Stimulated activated CD4-positive, alpha-beta T cell treated with anti-CD3 and anti-CD28 coated beads, Interleukin-4, amount 100 ng/mL, for 24 hours (primary cell): Measurements from ENCODE around the gene MDC1.
A peak's percentile ranks its signal among the peaks of the same experiment; 100 is the strongest.
"Not testable (repeated sequence)": the region's sequence is repeated elsewhere in the genome, so short reads cannot be mapped to it uniquely, and the experiment has no call there.

ENCODE experiments used
- DNase-seq: peaks from one replicate; pipeline ENCODE4 v3.0.0-alpha.2; 2020

The MDC1 gene, protein sequence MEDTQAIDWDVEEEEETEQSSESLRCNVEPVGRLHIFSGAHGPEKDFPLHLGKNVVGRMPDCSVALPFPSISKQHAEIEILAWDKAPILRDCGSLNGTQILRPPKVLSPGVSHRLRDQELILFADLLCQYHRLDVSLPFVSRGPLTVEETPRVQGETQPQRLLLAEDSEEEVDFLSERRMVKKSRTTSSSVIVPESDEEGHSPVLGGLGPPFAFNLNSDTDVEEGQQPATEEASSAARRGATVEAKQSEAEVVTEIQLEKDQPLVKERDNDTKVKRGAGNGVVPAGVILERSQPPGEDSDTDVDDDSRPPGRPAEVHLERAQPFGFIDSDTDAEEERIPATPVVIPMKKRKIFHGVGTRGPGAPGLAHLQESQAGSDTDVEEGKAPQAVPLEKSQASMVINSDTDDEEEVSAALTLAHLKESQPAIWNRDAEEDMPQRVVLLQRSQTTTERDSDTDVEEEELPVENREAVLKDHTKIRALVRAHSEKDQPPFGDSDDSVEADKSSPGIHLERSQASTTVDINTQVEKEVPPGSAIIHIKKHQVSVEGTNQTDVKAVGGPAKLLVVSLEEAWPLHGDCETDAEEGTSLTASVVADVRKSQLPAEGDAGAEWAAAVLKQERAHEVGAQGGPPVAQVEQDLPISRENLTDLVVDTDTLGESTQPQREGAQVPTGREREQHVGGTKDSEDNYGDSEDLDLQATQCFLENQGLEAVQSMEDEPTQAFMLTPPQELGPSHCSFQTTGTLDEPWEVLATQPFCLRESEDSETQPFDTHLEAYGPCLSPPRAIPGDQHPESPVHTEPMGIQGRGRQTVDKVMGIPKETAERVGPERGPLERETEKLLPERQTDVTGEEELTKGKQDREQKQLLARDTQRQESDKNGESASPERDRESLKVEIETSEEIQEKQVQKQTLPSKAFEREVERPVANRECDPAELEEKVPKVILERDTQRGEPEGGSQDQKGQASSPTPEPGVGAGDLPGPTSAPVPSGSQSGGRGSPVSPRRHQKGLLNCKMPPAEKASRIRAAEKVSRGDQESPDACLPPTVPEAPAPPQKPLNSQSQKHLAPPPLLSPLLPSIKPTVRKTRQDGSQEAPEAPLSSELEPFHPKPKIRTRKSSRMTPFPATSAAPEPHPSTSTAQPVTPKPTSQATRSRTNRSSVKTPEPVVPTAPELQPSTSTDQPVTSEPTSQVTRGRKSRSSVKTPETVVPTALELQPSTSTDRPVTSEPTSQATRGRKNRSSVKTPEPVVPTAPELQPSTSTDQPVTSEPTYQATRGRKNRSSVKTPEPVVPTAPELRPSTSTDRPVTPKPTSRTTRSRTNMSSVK (N-terminal part only)

GRCh38 chr6:30717129-30717844 is at the start of gene MDC1:
TSS of gene MDC1 (minus strand) at chr6:30717281. CDS start at chr6:30715175, 2,106 bp downstream.
- DNase-seq, result peak; percentile 99

GRCh38 chr6:30766461-30767157 is 49.5 kb upstream of the MDC1 start:
- DNase-seq, result no peak

DNA sequence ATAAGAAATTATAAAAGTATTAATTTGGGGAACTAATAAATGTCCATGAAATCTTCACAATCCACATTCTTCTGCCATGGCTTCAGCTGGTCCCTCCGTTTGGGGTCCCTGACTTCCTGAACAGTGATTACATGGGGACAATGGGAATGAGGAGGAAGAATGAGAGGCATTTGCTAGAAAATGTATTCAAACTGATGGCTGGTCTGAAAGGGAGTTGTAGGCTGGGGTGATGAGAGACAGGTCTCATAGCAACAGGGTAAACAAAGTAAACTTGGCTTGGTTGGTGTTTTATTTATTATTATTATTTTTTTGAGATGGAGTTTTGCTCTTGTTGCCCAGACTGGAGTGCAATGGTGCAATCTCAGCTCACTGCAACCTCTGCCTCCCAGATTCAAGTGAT is 48.4 kb upstream of the MDC1 start:
- not testable (repeated sequence) for DNase-seq

GRCh38 chr6:30764490-30765043 is 47.5 kb upstream of the MDC1 start:
- DNase-seq, result not testable (repeated sequence)

GRCh38 chr6:30763618-30764489 is 46.8 kb upstream of the MDC1 start:
- DNase-seq, result no peak

GRCh38 chr6:30763155-30763617 is 46.1 kb upstream of the MDC1 start:
- no peak for DNase-seq

DNA sequence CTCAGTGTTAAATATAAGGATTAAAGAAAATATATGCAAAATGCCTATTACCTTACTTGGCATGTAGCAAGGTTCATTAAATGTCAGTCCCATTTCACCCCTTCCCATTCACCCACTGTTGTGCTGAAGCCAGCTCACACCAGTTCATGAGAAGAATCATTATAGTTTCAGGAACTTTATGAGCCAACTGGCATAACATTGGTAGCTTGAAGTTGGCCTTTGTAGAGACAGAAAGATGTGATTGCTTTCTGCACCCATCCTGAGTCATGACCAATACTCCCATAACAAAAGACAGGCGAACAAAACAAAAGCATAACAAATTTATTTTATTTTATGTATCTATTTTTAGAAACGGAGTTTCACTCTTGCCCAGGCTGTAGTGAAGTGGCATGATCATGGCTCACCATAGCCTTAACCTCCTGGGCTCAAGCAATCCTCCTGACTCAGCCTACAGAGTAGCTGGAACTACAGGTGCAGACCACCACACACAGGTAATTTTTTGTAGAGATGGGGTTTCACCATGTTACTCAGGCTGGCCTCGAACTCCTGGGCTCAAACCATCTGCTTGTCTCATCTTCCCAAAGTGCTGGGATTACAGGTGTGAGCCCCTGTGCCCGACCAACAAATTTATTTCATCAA is 44.8 kb upstream of the MDC1 start:
- no peak for DNase-seq

GRCh38 chr6:30760549-30760948 is 43.5 kb upstream of the MDC1 start:
- no peak for DNase-seq

DNA sequence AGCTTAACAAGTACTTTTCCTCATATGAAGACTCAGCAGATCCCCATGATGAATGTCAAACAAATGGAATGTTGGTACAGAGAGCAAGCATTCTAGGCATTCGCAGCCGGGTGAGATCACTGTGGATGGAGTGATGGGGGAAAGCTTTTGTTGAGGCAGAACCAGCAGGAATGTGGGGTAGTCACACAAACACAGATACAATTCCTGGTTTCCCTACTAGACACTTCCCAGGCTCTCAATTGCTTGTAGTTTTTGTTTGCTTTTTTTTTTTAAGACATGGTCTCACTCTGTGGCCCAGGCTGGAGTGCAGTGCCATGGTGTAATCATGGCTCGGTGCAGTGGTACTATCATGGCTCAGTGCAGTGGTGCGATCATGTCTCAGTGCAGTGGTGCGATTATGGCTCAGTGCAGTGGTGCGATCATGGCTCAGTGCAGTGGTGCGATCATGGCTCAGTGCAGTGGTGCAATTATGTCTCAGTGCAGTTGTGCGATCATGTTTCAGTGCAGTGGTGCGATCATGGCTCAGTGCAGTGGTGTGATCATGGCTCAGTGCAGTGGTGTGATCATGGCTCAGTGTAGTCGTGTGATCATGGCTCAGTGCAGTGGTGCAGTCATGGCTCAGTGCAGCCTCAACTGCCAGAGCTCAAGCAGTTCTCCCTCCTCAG is 42.6 kb upstream of the MDC1 start:
- no peak for DNase-seq

GRCh38 chr6:30757261-30757904 is 40.3 kb upstream of the MDC1 start:
- DNase-seq, result no peak

DNA sequence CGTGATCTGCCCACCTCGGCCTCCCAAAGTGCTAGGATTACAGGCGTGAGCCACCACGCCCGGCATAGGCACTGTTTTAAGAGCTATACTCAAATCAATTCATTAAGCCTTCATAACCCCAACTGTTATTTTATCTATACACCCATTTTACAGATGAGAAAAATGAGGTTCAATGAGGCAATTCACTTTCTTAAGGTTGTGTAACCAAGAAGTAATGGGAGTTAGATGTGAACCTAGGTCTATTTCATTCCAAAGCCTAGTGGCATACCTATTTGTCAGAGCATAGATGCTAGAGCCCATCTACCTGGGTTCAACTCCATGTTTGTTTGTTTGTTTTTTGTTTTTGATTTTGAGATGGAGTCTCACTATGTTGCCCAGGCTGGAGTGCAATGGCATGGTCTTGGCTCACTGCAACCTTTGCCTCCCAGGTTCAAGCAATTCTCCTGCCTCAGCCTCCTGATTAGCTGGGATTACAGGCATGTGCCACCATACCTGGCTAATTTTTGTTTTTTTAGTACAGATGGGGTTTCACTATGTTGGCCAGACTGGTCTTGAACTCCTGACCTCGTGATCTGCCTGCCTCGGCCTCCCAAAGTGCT is 39.4 kb upstream of the MDC1 start:
- not testable (repeated sequence) for DNase-seq

DNA sequence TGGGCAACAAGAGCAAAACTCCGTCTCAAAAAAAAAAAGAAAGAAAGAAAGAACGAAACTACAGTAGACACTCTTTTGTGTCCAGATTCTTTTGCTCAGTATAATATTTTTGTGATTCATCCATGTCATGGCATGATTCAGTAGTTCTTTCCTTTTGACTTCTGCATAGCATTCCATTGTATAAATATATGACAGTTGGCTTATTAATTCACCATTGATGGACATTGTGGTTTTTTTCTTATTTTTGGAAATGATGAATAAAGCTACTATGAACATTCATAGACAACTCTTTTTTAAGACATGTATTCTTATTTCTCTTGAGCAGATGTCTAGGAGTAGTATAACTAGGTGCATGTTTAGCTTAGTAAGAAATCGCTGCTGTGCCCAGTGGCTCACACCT is 37.5 kb upstream of the MDC1 start:
- no peak for DNase-seq

- no peak for DNase-seq
Observed at GRCh38 chr6:30752157-30752927, 35.3 kb upstream of the MDC1 start.

- DNase-seq, result no peak
Observed at GRCh38 chr6:30750379-30750668, 33.2 kb upstream of the MDC1 start.

DNA sequence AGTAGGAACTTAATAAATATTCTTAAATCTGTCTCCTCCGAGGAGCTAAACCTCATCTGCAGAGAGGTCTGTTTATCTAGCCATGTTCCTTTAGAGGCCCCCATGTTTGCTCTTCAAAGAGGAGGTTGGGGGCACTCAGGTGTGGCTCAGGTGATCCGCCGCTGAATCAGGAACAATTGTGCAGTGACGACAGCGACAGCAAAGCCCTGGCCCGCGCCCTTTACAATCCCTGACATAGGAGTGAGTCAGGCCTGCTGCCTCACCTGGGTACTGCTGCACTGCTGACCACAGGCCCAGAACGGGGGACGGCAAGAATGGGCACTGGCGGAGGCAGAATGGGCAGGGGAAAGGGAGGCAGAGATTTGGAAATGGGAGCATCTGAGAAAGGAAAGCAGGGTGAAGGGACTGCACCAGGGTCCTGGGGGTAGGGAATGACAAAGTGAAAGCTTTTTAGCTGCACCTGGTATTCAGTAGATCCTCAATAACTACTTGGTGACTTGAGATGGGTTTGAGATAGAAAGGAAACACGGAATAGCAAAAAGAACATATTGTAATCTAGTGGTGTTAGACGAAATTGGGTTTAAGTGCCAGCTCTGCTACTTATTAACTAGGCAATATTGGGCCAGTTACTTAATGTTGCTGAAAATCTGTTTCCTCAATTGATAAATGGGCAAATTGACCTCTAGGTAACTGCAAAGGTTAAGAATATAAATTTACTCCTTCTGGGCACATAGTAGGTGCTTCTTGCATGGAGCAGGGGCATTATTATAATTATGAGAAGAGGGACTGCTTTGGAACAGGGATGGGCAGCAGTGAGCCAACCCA is 32.7 kb upstream of the MDC1 start:
- DNase-seq, result no peak

GRCh38 chr6:30748851-30749540 is 31.9 kb upstream of the MDC1 start:
- DNase-seq, result no peak
